Testis (tissue), 2 donors: ENCODE measurements around the gene RXFP3.

ENCODE experiments used
- POLR2A ChIP-seq: fragments of 450-650 bp; IDR thresholded peaks from one replicate; pipeline ENCODE4 v1.6.1; 2017; ENCODE audit warnings: antibody characterized with exemption, mild to moderate bottlenecking, moderate library complexity
- TF ChIP-seq, protein P1 (sequence below), 3 experiments: fragments of 450-650 bp in 2 of 3; fragments of 200-600 bp in 1 of 3; sonication (generic) in 1 of 3; IDR thresholded peaks; one replicate each; pipeline ENCODE4 v1.5.1; 2016 to 2019; ENCODE audit warnings: antibody characterized with exemption in 3 of 3, mild to moderate bottlenecking in 2 of 3, moderate library complexity in 1 of 3

- TF ChIP-seq, protein P1, sequence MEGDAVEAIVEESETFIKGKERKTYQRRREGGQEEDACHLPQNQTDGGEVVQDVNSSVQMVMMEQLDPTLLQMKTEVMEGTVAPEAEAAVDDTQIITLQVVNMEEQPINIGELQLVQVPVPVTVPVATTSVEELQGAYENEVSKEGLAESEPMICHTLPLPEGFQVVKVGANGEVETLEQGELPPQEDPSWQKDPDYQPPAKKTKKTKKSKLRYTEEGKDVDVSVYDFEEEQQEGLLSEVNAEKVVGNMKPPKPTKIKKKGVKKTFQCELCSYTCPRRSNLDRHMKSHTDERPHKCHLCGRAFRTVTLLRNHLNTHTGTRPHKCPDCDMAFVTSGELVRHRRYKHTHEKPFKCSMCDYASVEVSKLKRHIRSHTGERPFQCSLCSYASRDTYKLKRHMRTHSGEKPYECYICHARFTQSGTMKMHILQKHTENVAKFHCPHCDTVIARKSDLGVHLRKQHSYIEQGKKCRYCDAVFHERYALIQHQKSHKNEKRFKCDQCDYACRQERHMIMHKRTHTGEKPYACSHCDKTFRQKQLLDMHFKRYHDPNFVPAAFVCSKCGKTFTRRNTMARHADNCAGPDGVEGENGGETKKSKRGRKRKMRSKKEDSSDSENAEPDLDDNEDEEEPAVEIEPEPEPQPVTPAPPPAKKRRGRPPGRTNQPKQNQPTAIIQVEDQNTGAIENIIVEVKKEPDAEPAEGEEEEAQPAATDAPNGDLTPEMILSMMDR (IDR thresholded peaks at IDR 0.05) = no peak
- no peak for TF ChIP-seq POLR2A
Measured at GRCh38 chr5:33938881-33939280, 2.7 kb downstream of the RXFP3 start.
